GM21737 (cell line): ENCODE results near the gene BMP8A.
"Not testable (repeated sequence)": the region's sequence is repeated elsewhere in the genome, so short reads cannot be mapped to it uniquely, and the experiment has no call there.

Experiments
- ATAC-seq: cut with Tn5 transposase; IDR thresholded peaks from one replicate; pipeline ENCODE4 v1.9.1; 2021; ENCODE audit warnings: mild to moderate bottlenecking, moderate library complexity; ENCODE audit not compliant: unreplicated experiment

The BMP8A gene

GRCh38 chr1:39481289-39481688, 10.1 kb upstream of the BMP8A start:
- ATAC-seq: no peak

- ATAC-seq: no peak
These were observed 8.2 kb upstream of the BMP8A start for GRCh38 chr1:39483276-39483675.

- no peak for ATAC-seq
These were observed 6.9 kb upstream of the BMP8A start for GRCh38 chr1:39484564-39484963.

- ATAC-seq: no peak
These were observed 6.2 kb upstream of the BMP8A start for GRCh38 chr1:39485046-39485803.

- ATAC-seq: no peak
These were observed 3.4 kb upstream of the BMP8A start for GRCh38 chr1:39488012-39488545.

- no peak for ATAC-seq
These were observed 2.5 kb upstream of the BMP8A start for GRCh38 chr1:39488793-39489566.

GRCh38 chr1:39489567-39490239, 1.7 kb upstream of the BMP8A start:
- no peak for ATAC-seq

- no peak for ATAC-seq
These were observed 765 bp upstream of the BMP8A start for GRCh38 chr1:39490596-39491145.

- not testable (repeated sequence) for ATAC-seq
These were observed 944 bp downstream of the BMP8A start for GRCh38 chr1:39492118-39493042.

- ATAC-seq: not testable (repeated sequence)
These were observed 1.8 kb downstream of the BMP8A start for GRCh38 chr1:39493043-39493810.

- ATAC-seq: no peak
These were observed 3.4 kb downstream of the BMP8A start for GRCh38 chr1:39494671-39495410.

GRCh38 chr1:39496520-39496919, 5.1 kb downstream of the BMP8A start:
- ATAC-seq: not testable (repeated sequence)

GRCh38 chr1:39497585-39497984, 6.1 kb downstream of the BMP8A start:
- ATAC-seq: no peak

GRCh38 chr1:39498096-39498710, 6.8 kb downstream of the BMP8A start:
- not testable (repeated sequence) for ATAC-seq

GRCh38 chr1:39498821-39499220, 7.4 kb downstream of the BMP8A start:
- not testable (repeated sequence) for ATAC-seq

- ATAC-seq: no peak
These were observed 8.2 kb downstream of the BMP8A start for GRCh38 chr1:39499668-39500067.

- no peak for ATAC-seq
These were observed 9.5 kb downstream of the BMP8A start for GRCh38 chr1:39500862-39501389.

- ATAC-seq: no peak
These were observed 10.2 kb downstream of the BMP8A start for GRCh38 chr1:39501666-39502065.
